Loucy (cell line): ENCODE measurements around the gene SHROOM3.
A peak's percentile ranks its signal among the peaks of the same experiment; 100 is the strongest.

Source experiments
- H2AFZ ChIP-seq: fragments of 200-600 bp; sonication (generic); 2 replicates; pipeline ENCODE4 v1.6.0; 2016; ENCODE audit warnings: antibody characterized with exemption, mild to moderate bottlenecking, low read length, moderate library complexity
- H3F3A ChIP-seq: fragments of 200-600 bp; 2 replicates; pipeline ENCODE4 v1.6.0; 2016; ENCODE audit warnings: antibody characterized with exemption, low read depth, mild to moderate bottlenecking
- H3K27me3 ChIP-seq: fragments of 200-600 bp; sonication (generic); 2 replicates; pipeline ENCODE4 v1.6.1; 2014; ENCODE audit warnings: low read length, mild to moderate bottlenecking; ENCODE audit not compliant: insufficient read depth, poor library complexity, severe bottlenecking
- H3K36me3 ChIP-seq: fragments of 200-600 bp; sonication (generic); 2 replicates; pipeline ENCODE4 v1.6.1; 2016; ENCODE audit warnings: low read length; ENCODE audit not compliant: insufficient read depth
- H3K4me1 ChIP-seq: fragments of 200-600 bp; sonication (generic); 2 replicates; pipeline ENCODE4 v1.5.1; 2014; ENCODE audit warnings: low read length, mild to moderate bottlenecking; ENCODE audit not compliant: insufficient read depth, poor library complexity, severe bottlenecking
- H3K4me2 ChIP-seq: fragments of 200-600 bp; sonication (generic); 2 replicates; pipeline ENCODE4 v1.6.0; 2014; ENCODE audit warnings: antibody characterized with exemption, low read length, low read depth, mild to moderate bottlenecking; ENCODE audit not compliant: poor library complexity, severe bottlenecking
- H3K4me3 ChIP-seq: fragments of 200-600 bp; sonication (generic); 2 replicates; pipeline ENCODE4 v1.5.1; 2014; ENCODE audit warnings: low read length, mild to moderate bottlenecking, mixed read lengths; ENCODE audit not compliant: poor library complexity, severe bottlenecking
- H3K79me2 ChIP-seq: fragments of 200-600 bp; sonication (generic); 2 replicates; pipeline ENCODE4 v1.6.1; 2014; ENCODE audit warnings: low read length; ENCODE audit not compliant: insufficient read depth
- H3K9ac ChIP-seq: fragments of 200-600 bp; sonication (generic); 2 replicates; pipeline ENCODE4 v1.6.0; 2014; ENCODE audit warnings: mild to moderate bottlenecking, low read depth, low read length, moderate library complexity; ENCODE audit not compliant: poor library complexity, severe bottlenecking
- H3K9me2 ChIP-seq: fragments of 200-600 bp; sonication (generic); replicated peaks from 2 replicates; pipeline ENCODE4 v1.6.1; 2016; ENCODE audit warnings: low read depth, low read length, mixed read lengths
- H3K9me3 ChIP-seq: fragments of 200-600 bp; sonication (generic); 2 replicates; pipeline ENCODE4 v1.6.1; 2014; ENCODE audit warnings: mild to moderate bottlenecking, antibody characterized with exemption, low read length, low read depth; ENCODE audit not compliant: insufficient read depth
- H4K20me1 ChIP-seq: fragments of 200-600 bp; sonication (generic); 2 replicates; pipeline ENCODE4 v1.6.0; 2014; ENCODE audit warnings: antibody characterized with exemption, low read length, mild to moderate bottlenecking; ENCODE audit not compliant: insufficient read depth, poor library complexity, severe bottlenecking
- EZH2phosphoT487 ChIP-seq: fragments of 200-600 bp; IDR thresholded peaks from 2 replicates; pipeline ENCODE4 v1.6.1; 2018; ENCODE audit warnings: antibody characterized with exemption, mild to moderate bottlenecking, moderate library complexity, borderline replicate concordance
- TF ChIP-seq, protein P1 (sequence below): fragments of 200-600 bp; sonication (generic); conservative IDR thresholded peaks from 2 replicates; pipeline ENCODE4 v1.5.1; 2014; ENCODE audit warnings: mild to moderate bottlenecking, antibody characterized with exemption, low read length

SHROOM3 gene

GRCh38 chr4:76714226-76714625 is 279.2 kb downstream of the SHROOM3 start:
- no peaks in the 10 kb centered on the region for H3K79me2 ChIP-seq
- H3K36me3 ChIP-seq, result no peaks in the 10 kb centered on the region
- TF ChIP-seq, protein P1, sequence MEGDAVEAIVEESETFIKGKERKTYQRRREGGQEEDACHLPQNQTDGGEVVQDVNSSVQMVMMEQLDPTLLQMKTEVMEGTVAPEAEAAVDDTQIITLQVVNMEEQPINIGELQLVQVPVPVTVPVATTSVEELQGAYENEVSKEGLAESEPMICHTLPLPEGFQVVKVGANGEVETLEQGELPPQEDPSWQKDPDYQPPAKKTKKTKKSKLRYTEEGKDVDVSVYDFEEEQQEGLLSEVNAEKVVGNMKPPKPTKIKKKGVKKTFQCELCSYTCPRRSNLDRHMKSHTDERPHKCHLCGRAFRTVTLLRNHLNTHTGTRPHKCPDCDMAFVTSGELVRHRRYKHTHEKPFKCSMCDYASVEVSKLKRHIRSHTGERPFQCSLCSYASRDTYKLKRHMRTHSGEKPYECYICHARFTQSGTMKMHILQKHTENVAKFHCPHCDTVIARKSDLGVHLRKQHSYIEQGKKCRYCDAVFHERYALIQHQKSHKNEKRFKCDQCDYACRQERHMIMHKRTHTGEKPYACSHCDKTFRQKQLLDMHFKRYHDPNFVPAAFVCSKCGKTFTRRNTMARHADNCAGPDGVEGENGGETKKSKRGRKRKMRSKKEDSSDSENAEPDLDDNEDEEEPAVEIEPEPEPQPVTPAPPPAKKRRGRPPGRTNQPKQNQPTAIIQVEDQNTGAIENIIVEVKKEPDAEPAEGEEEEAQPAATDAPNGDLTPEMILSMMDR, result no peak
- no peak for TF ChIP-seq EZH2phosphoT487
- no peaks in the 10 kb centered on the region for H3F3A ChIP-seq
- no peak overlapping the region for H3K9ac ChIP-seq
- H3K9me3 ChIP-seq, result no peaks in the 10 kb centered on the region
- peaks cover 9% of the 10 kb centered on the region for H3K4me1 ChIP-seq
- H3K9me2 ChIP-seq, result no peaks in the 10 kb centered on the region
- no peak overlapping the region for H2AFZ ChIP-seq
- no peaks in the 10 kb centered on the region for H4K20me1 ChIP-seq
- H3K4me2 ChIP-seq, result no peak overlapping the region
- no peaks in the 10 kb centered on the region for H3K27me3 ChIP-seq
- no peak overlapping the region for H3K4me3 ChIP-seq

DNA sequence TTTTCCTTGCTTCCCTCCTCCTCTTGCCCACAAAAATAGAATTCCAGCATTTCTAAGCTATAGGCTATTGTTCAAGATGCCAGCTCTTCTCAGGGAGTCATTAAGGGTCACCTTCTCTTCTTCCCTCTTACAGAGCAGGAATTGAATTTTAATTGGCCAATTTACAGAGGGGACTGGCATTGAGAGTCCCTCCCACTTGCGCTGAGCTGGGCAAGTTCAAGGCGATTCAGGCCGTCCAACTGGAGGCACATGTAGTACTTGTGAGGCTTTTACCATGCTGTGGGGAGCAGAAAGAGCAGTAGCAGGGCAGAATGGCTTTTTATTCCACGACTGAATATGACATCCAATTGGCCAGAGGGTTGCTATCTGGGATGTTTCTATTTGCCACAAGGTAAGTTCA is 281.0 kb downstream of the SHROOM3 start:
- H2AFZ ChIP-seq, result peak overlapping the region; percentile 53
- no peaks in the 10 kb centered on the region for H3K79me2 ChIP-seq
- no peak overlapping the region for H3K9ac ChIP-seq
- H4K20me1 ChIP-seq, result no peaks in the 10 kb centered on the region
- no peaks in the 10 kb centered on the region for H3K9me3 ChIP-seq
- H3F3A ChIP-seq, result no peaks in the 10 kb centered on the region; the same call in 1 of the 2 replicates
- H3K36me3 ChIP-seq, result no peaks in the 10 kb centered on the region
- no peak overlapping the region for H3K4me3 ChIP-seq
- H3K27me3 ChIP-seq, result no peaks in the 10 kb centered on the region
- H3K4me1 ChIP-seq, result peaks cover 9% of the 10 kb centered on the region
- H3K9me2 ChIP-seq, result no peaks in the 10 kb centered on the region
- no peak for TF ChIP-seq EZH2phosphoT487
- TF ChIP-seq, protein P1, result no peak
- H3K4me2 ChIP-seq, result no peak overlapping the region

GRCh38 chr4:76716658-76717057 is 281.6 kb downstream of the SHROOM3 start:
- H4K20me1 ChIP-seq, result no peaks in the 10 kb centered on the region
- no peaks in the 10 kb centered on the region for H3K27me3 ChIP-seq
- H3K4me2 ChIP-seq, result no peak overlapping the region
- peaks cover 9% of the 10 kb centered on the region for H3K4me1 ChIP-seq
- no peaks in the 10 kb centered on the region for H3K9me2 ChIP-seq
- H3K9ac ChIP-seq, result no peak overlapping the region
- no peak overlapping the region for H2AFZ ChIP-seq
- no peak overlapping the region for H3K4me3 ChIP-seq
- no peaks in the 10 kb centered on the region for H3K36me3 ChIP-seq
- no peaks in the 10 kb centered on the region for H3K79me2 ChIP-seq
- no peaks in the 10 kb centered on the region; the same call in 1 of the 2 replicates for H3F3A ChIP-seq
- no peaks in the 10 kb centered on the region for H3K9me3 ChIP-seq
- no peak for TF ChIP-seq EZH2phosphoT487
- TF ChIP-seq, protein P1, result no peak
